Epithelial cell of esophagus (primary cell): ENCODE results near the gene CDK14.

Experiments used
- DNase-seq: peaks from one replicate; pipeline ENCODE4 v3.0.0; 2010; ENCODE audit warnings: low read depth
- H3K4me3 ChIP-seq: 2 replicates; pipeline ENCODE4 v1.5.1; 2011; ENCODE audit warnings: mild to moderate bottlenecking, low read length, control low read depth
- CTCF ChIP-seq: IDR thresholded peaks from 2 replicates; pipeline ENCODE4 v1.5.1; 2011; ENCODE audit warnings: low read depth, mild to moderate bottlenecking, low read length, control low read depth, inconsistent platforms; ENCODE audit not compliant: insufficient read depth; ENCODE audit errors: missing control alignments

Gene CDK14

GRCh38 chr7:91228927-91229558, 632.9 kb downstream of the CDK14 start:
- TF ChIP-seq CTCF = no peak
- no peak overlapping the region for H3K4me3 ChIP-seq
- no peak for DNase-seq

- no peak overlapping the region for H3K4me3 ChIP-seq
- no peak for TF ChIP-seq CTCF
- DNase-seq = no peak
Observed at GRCh38 chr7:91230100-91230499, 634.0 kb downstream of the CDK14 start.

- no peak for TF ChIP-seq CTCF
- DNase-seq = no peak
- no peak overlapping the region for H3K4me3 ChIP-seq
Observed at GRCh38 chr7:91230503-91230902, 634.4 kb downstream of the CDK14 start.

- no peak for TF ChIP-seq CTCF
- DNase-seq = no peak
- H3K4me3 ChIP-seq = no peak overlapping the region
Observed at GRCh38 chr7:91233212-91233611, 637.1 kb downstream of the CDK14 start.

- no peak for TF ChIP-seq CTCF
- no peak for DNase-seq
- H3K4me3 ChIP-seq = no peak overlapping the region
Observed at GRCh38 chr7:91235211-91235832, 639.2 kb downstream of the CDK14 start.

GRCh38 chr7:91239171-91239604, 643.1 kb downstream of the CDK14 start:
- H3K4me3 ChIP-seq = no peak overlapping the region
- no peak for DNase-seq

More at GRCh38 chr7:91239171-91239604, 643.1 kb downstream of the CDK14 start:
- TF ChIP-seq CTCF = no peak
